ENCODE results near the gene B3GALT4. TPM values are rescaled to one million over a fixed set of nuclear protein-coding genes. Genes with fewer than 3 reads are reported as not detected.

B3GALT4 gene
- total RNA-seq, 1 donor from 2014 or later: 6.5 TPM

GRCh38 chr6:33277663-33278391 lies 904 bp downstream of the B3GALT4 start:
- H3K27ac Mint-ChIP-seq (ENCODE audit: unreplicated experiment): peak overlapping the region; percentile 83
- H3K27me3 Mint-ChIP-seq (ENCODE audit: low read depth): no peaks in the 10 kb centered on the region
- no peak for TF ChIP-seq CTCF (IDR thresholded peaks at IDR 0.05)
- peaks cover 47% of the 10 kb centered on the region for H3K4me1 Mint-ChIP-seq (ENCODE audit: low read depth)
- H3K36me3 Mint-ChIP-seq (ENCODE audit: low read depth): peaks cover 20% of the 10 kb centered on the region
- no peaks in the 10 kb centered on the region for H3K9me3 Mint-ChIP-seq (ENCODE audit: low read depth)
- DNase-seq (ENCODE audit: low spot score): peak; percentile 91
- peak overlapping the region; percentile 78 for H3K4me3 Mint-ChIP-seq (ENCODE audit: unreplicated experiment)

GRCh38 chr6:33278392-33278741 lies 1.4 kb downstream of the B3GALT4 start:
- no peak for TF ChIP-seq CTCF (IDR thresholded peaks at IDR 0.05)
- H3K4me3 Mint-ChIP-seq (ENCODE audit: unreplicated experiment): no peak overlapping the region
- peaks cover 42% of the 10 kb centered on the region for H3K4me1 Mint-ChIP-seq (ENCODE audit: low read depth)
- DNase-seq (ENCODE audit: low spot score): no peak
- H3K9me3 Mint-ChIP-seq (ENCODE audit: low read depth): no peaks in the 10 kb centered on the region
- no peak overlapping the region for H3K27ac Mint-ChIP-seq (ENCODE audit: unreplicated experiment)
- H3K36me3 Mint-ChIP-seq (ENCODE audit: low read depth): peaks cover 20% of the 10 kb centered on the region
- no peaks in the 10 kb centered on the region for H3K27me3 Mint-ChIP-seq (ENCODE audit: low read depth)

GRCh38 chr6:33278810-33279209 lies 1.9 kb downstream of the B3GALT4 start:
- Mint-ChIP-seq H3K4me3 (ENCODE audit: unreplicated experiment) (no peak overlapping the region), H3K27ac (ENCODE audit: unreplicated experiment) (no peak overlapping the region), H3K36me3 (ENCODE audit: low read depth) (peaks cover 19% of the 10 kb centered on the region), H3K9me3 (ENCODE audit: low read depth) (no peaks in the 10 kb centered on the region), H3K4me1 (ENCODE audit: low read depth) (peaks cover 38% of the 10 kb centered on the region), H3K27me3 (ENCODE audit: low read depth) (no peaks in the 10 kb centered on the region)
- no peak for TF ChIP-seq CTCF (IDR thresholded peaks at IDR 0.05)
- no peak for DNase-seq (ENCODE audit: low spot score)

- DNase-seq (ENCODE audit: low spot score): peak; percentile 89
- H3K4me1 Mint-ChIP-seq (ENCODE audit: low read depth): peaks cover 33% of the 10 kb centered on the region
- H3K9me3 Mint-ChIP-seq (ENCODE audit: low read depth): no peaks in the 10 kb centered on the region
- no peak for TF ChIP-seq CTCF (IDR thresholded peaks at IDR 0.05)
- H3K27me3 Mint-ChIP-seq (ENCODE audit: low read depth): no peaks in the 10 kb centered on the region
- H3K36me3 Mint-ChIP-seq (ENCODE audit: low read depth): peaks cover 19% of the 10 kb centered on the region
- H3K27ac Mint-ChIP-seq (ENCODE audit: unreplicated experiment): no peak overlapping the region
- no peak overlapping the region for H3K4me3 Mint-ChIP-seq (ENCODE audit: unreplicated experiment)
Measured at GRCh38 chr6:33279257-33279695, 2.4 kb downstream of the B3GALT4 start.

- H3K36me3 Mint-ChIP-seq (ENCODE audit: low read depth): peaks cover 15% of the 10 kb centered on the region
- H3K9me3 Mint-ChIP-seq (ENCODE audit: low read depth): no peaks in the 10 kb centered on the region
- no peak overlapping the region for H3K4me3 Mint-ChIP-seq (ENCODE audit: unreplicated experiment)
- H3K4me1 Mint-ChIP-seq (ENCODE audit: low read depth): peaks cover 25% of the 10 kb centered on the region
- DNase-seq (ENCODE audit: low spot score): peak; percentile 68
- H3K27me3 Mint-ChIP-seq (ENCODE audit: low read depth): no peaks in the 10 kb centered on the region
- peak overlapping the region; percentile 32 for H3K27ac Mint-ChIP-seq (ENCODE audit: unreplicated experiment)
- TF ChIP-seq CTCF (IDR thresholded peaks at IDR 0.05): peak; percentile 70
Measured at GRCh38 chr6:33279971-33280511, 3.1 kb downstream of the B3GALT4 start.
